WTC11 (cell line): ENCODE results near the gene FGFR2.

Source experiments
- CTCF ChIP-seq: fragments of 200-600 bp; IDR thresholded peaks from 2 replicates; pipeline ENCODE4 v1.8.0; 2022; ENCODE audit warnings: antibody characterized with exemption
- E2F1 ChIP-seq: sonication (generic); formaldehyde crosslinking; IDR thresholded peaks from 2 replicates; pipeline ENCODE4 v1.8.0; 2022; ENCODE audit warnings: mild to moderate bottlenecking, missing genetic modification reagents
- FOXP1 ChIP-seq: sonication (generic); formaldehyde crosslinking; IDR thresholded peaks from 2 replicates; pipeline ENCODE4 v1.8.0; 2022; ENCODE audit warnings: missing genetic modification reagents, mild to moderate bottlenecking, moderate library complexity, borderline replicate concordance
- MYBL2 ChIP-seq: sonication (generic); formaldehyde crosslinking; IDR thresholded peaks from 2 replicates; pipeline ENCODE4 v1.8.1; 2023; ENCODE audit warnings: mild to moderate bottlenecking, moderate library complexity, missing genetic modification reagents
- TP53 ChIP-seq: sonication (generic); formaldehyde crosslinking; IDR thresholded peaks from 2 replicates; pipeline ENCODE4 v1.8.1; 2023; ENCODE audit warnings: mild to moderate bottlenecking, missing genetic modification reagents
- TF ChIP-seq, protein P1 (sequence below): sonication (generic); formaldehyde crosslinking; IDR thresholded peaks from 2 replicates; pipeline ENCODE4 v1.8.1; 2023; ENCODE audit warnings: mild to moderate bottlenecking, missing genetic modification reagents, moderate library complexity

GRCh38 chr10:121510201-121510771 lies 88.0 kb downstream of the FGFR2 start:
- TF ChIP-seq E2F1 (CRISPR knock-in tag) (no peak), MYBL2 (CRISPR knock-in tag) (no peak), CTCF (no peak), FOXP1 (no peak), TP53 (no peak)
- TF ChIP-seq, protein P1, sequence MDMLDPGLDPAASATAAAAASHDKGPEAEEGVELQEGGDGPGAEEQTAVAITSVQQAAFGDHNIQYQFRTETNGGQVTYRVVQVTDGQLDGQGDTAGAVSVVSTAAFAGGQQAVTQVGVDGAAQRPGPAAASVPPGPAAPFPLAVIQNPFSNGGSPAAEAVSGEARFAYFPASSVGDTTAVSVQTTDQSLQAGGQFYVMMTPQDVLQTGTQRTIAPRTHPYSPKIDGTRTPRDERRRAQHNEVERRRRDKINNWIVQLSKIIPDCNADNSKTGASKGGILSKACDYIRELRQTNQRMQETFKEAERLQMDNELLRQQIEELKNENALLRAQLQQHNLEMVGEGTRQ (CRISPR knock-in tag): no peak
